Body of pancreas (tissue), 4 donors: ENCODE data around the gene LCN10.

Experiments
- POLR2A ChIP-seq, 3 donors: fragments of 450-650 bp; IDR thresholded peaks; one replicate each; pipeline ENCODE4 v1.6.1; 2016; ENCODE audit warnings: antibody characterized with exemption in 3 of 3, mild to moderate bottlenecking in 2 of 3
- TF ChIP-seq, protein P1 (sequence below), 7 experiments: fragments of 450-650 bp in 4 of 7; fragments of 200-600 bp in 3 of 7; sonication (generic) in 3 of 7; IDR thresholded peaks; one replicate each; pipeline ENCODE4 v1.5.1; 2016 to 2019; ENCODE audit warnings: antibody characterized with exemption in 7 of 7

DNA sequence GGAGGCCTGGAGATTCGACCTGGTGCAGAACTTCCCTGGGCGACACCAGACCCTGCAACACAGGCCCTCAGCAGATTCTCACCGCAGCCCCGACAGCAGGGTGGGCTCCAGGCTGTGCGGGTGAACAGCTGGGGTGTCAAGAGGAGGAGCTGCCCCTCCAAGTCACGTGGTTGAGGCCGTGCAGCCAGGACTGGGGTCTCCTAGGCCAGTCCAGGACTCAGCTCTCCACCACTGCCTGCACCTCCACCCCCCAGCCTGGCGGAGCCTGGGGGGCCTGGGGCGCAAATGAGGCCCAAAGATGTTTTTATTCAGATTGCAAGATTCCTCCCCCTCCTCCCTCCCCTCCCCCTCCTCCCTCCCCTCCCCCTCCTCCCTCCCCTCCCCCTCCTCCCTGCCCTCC lies 46.2 kb downstream of the LCN10 start:
- TF ChIP-seq, protein P1, sequence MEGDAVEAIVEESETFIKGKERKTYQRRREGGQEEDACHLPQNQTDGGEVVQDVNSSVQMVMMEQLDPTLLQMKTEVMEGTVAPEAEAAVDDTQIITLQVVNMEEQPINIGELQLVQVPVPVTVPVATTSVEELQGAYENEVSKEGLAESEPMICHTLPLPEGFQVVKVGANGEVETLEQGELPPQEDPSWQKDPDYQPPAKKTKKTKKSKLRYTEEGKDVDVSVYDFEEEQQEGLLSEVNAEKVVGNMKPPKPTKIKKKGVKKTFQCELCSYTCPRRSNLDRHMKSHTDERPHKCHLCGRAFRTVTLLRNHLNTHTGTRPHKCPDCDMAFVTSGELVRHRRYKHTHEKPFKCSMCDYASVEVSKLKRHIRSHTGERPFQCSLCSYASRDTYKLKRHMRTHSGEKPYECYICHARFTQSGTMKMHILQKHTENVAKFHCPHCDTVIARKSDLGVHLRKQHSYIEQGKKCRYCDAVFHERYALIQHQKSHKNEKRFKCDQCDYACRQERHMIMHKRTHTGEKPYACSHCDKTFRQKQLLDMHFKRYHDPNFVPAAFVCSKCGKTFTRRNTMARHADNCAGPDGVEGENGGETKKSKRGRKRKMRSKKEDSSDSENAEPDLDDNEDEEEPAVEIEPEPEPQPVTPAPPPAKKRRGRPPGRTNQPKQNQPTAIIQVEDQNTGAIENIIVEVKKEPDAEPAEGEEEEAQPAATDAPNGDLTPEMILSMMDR (IDR thresholded peaks at IDR 0.05) = no peak
- no peak for TF ChIP-seq POLR2A (IDR thresholded peaks at IDR 0.05)
